Testis (tissue), 3 donors: ENCODE measurements around the gene KDM2A. TPM values are rescaled to one million over a fixed set of nuclear protein-coding genes. Genes with fewer than 3 reads are reported as not detected.

Experiments used
- DNase-seq: peaks from one replicate; pipeline ENCODE4 v3.0.0-alpha.2; 2019
- H3K27ac ChIP-seq, 2 donors: fragments of 200-600 bp; sonication (generic); one replicate each; pipeline ENCODE4 v1.5.1; 2019
- H3K27me3 ChIP-seq: fragments of 200-600 bp; sonication (generic); one replicate; pipeline ENCODE4 v1.5.1; 2019
- H3K36me3 ChIP-seq: fragments of 200-600 bp; sonication (generic); one replicate; pipeline ENCODE4 v1.5.1; 2017; ENCODE audit warnings: low read depth; ENCODE audit errors: missing control alignments
- H3K4me1 ChIP-seq: fragments of 200-600 bp; sonication (generic); one replicate; pipeline ENCODE4 v1.5.1; 2019
- H3K4me3 ChIP-seq, 2 donors: fragments of 200-600 bp; sonication (generic); one replicate each; pipeline ENCODE4 v1.5.1; 2017 to 2019
- H3K9me3 ChIP-seq: fragments of 200-600 bp; sonication (generic); one replicate; pipeline ENCODE4 v1.5.1; 2017
- CTCF ChIP-seq, 3 experiments: fragments of 450-650 bp in 2 of 3; fragments of 200-600 bp in 1 of 3; sonication (generic) in 1 of 3; IDR thresholded peaks; one replicate each; pipeline ENCODE4 v1.5.1; 2016 to 2019; ENCODE audit warnings: antibody characterized with exemption in 3 of 3, mild to moderate bottlenecking in 2 of 3, moderate library complexity in 1 of 3
- POLR2A ChIP-seq: fragments of 450-650 bp; IDR thresholded peaks from one replicate; pipeline ENCODE4 v1.6.1; 2017; ENCODE audit warnings: antibody characterized with exemption, mild to moderate bottlenecking, moderate library complexity
- WGBS, 2 donors: methylation state at CpG; one replicate each; pipeline ENCODE4 v1.1.5; 2018; 5-methylcytosine and 5-hydroxymethylcytosine counted together
- intact Hi-C: fragments of 100-400 bp; cut with DNase I; formaldehyde crosslinking; loops from one replicate; pipeline ENCODE4 v1.15.1; 2023; ENCODE audit warnings: low total_unique reads
- polyA plus RNA-seq: library from polyadenylated mRNA; stranded (reverse); fragments of 350-450 nt; fragmentation: Illumina TruSeq; extraction: RNeasy Lipid Tissue Mini Kit (QIAGEN cat#74804); gene quantifications from one replicate; pipeline ENCODE4 v1.2.3, GENCODE V29; 2014; ENCODE audit warnings: low read depth, low replicate concordance; ENCODE audit not compliant: insufficient read depth
- total RNA-seq, 2 donors: library from RNA; depleted of rRNA; stranded (reverse); fragments of >200 nt; gene quantifications; one replicate each; pipeline ENCODE4 v1.2.3, GENCODE V29; 2016

Gene KDM2A
- total and polyA plus RNA-seq, 3 donors from 2014 or later = 106 to 169 (median 142) TPM

- intact Hi-C loops = no loop called here
- TF ChIP-seq CTCF (IDR thresholded peaks at IDR 0.05) = no peak
- no peak for TF ChIP-seq POLR2A
- Histone ChIP-seq H3K36me3 (no peaks in the 10 kb centered on the region), H3K4me1 (peaks cover 22% of the 10 kb centered on the region), H3K27ac (peak overlapping the region; percentile 46 to 93), H3K4me3 (no peak overlapping the region), H3K9me3 (no peaks in the 10 kb centered on the region), H3K27me3 (no peaks in the 10 kb centered on the region)
- 76 to 79% methylated on average over 6 to 8 of the region's 8 CpGs for WGBS, 2 donors
- DNase-seq = no peak
Observed at GRCh38 chr11:67286621-67287333, 167.7 kb downstream of the KDM2A start.

DNA sequence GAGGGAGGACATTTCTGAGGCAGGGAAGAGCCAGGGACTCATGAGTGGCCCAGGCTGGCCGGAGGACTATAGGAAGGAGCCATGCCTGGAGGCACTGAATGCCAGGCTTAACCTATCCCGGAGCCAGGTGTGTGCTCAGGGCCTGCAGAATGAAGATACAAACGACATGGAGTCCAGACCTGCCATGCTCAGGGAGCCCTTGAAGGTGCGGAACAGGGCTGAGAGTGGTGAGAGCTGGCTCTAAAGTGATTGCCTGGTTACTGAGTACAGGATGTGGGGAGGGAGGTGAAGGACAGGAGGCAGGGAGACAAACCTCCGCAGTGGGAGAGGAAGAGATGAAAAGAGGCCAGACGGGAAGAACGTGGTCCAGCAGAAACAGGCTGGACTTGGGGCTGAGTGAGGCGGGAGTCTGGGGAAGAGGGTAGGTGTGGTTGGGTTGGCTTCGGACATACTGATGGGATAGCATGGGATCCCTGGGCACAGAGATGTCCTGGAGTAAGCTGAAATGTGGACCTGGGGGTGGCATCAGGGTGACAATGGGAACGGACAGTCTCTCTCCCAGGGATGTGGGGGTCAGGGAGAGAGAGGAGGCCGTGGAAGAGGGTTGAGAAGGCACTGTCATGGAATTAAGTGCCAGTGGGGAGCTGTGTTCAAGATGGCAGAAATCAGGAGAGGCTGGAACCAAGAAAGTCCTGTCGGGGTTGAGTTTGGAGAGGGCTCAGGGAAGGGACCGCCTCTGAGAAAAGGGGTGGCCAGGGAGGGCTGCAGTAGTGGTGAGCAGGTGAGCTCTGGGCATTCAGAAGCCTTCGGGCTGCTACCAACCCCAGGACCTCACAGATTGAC, 168.5 kb downstream of the KDM2A start:
- Histone ChIP-seq H3K4me3 (no peak overlapping the region), H3K36me3 (no peaks in the 10 kb centered on the region), H3K27ac (peak overlapping the region; percentile 46 to 93), H3K27me3 (no peaks in the 10 kb centered on the region), H3K9me3 (no peaks in the 10 kb centered on the region), H3K4me1 (peaks cover 22% of the 10 kb centered on the region)
- 52 to 61% methylated on average over 14 of the region's 14 CpGs for WGBS, 2 donors
- DNase-seq = no peak
- intact Hi-C loops = no loop called here
- TF ChIP-seq CTCF (IDR thresholded peaks at IDR 0.05) (no peak), POLR2A (no peak)

GRCh38 chr11:67288198-67288451, 169.1 kb downstream of the KDM2A start:
- H3K27me3 ChIP-seq = no peaks in the 10 kb centered on the region
- H3K9me3 ChIP-seq = no peaks in the 10 kb centered on the region
- intact Hi-C loops = no loop called here
- 20 to 24% methylated on average over 4 of the region's 4 CpGs for WGBS, 2 donors
- peak overlapping the region; percentile 46 to 93 for H3K27ac ChIP-seq
- no peak for DNase-seq
- H3K36me3 ChIP-seq = no peaks in the 10 kb centered on the region
- peaks cover 22% of the 10 kb centered on the region for H3K4me1 ChIP-seq
- TF ChIP-seq POLR2A (no peak), CTCF (IDR thresholded peaks at IDR 0.05) (no peak)
- peak overlapping the region; percentile 76 to 89 for H3K4me3 ChIP-seq

- H3K36me3 ChIP-seq = no peaks in the 10 kb centered on the region
- H3K4me3 ChIP-seq = peak overlapping the region; percentile 76 to 89
- DNase-seq = peak; percentile 89
- H3K9me3 ChIP-seq = no peaks in the 10 kb centered on the region
- peak overlapping the region; percentile 46 to 93 for H3K27ac ChIP-seq
- TF ChIP-seq POLR2A = no peak
- TF ChIP-seq CTCF (IDR thresholded peaks at IDR 0.05) = peak in 1 of 3 experiments; percentile 13
- H3K27me3 ChIP-seq = no peaks in the 10 kb centered on the region
- intact Hi-C loops = no loop called here
- peaks cover 22% of the 10 kb centered on the region for H3K4me1 ChIP-seq
- WGBS, 2 donors = 0% methylated on average over 1 to 79 of the region's 87 CpGs
Observed at GRCh38 chr11:67288452-67289225, 169.6 kb downstream of the KDM2A start.
